ENCODE results near the gene RNASEL. TPM values are rescaled to one million over a fixed set of nuclear protein-coding genes. Genes with fewer than 3 reads are reported as not detected.

Gene RNASEL
- total and polyA plus RNA-seq, 2 experiments from 2014 or later: 0.37 to 0.94 TPM

- no peaks in the 10 kb centered on the region for H3F3A ChIP-seq (replicated peaks; ENCODE audit: low read depth)
- H3K4me2 ChIP-seq: peak overlapping the region; percentile 2; the same call in 1 of the 2 replicates
- Mint-ChIP-seq H3K27me3 (ENCODE audit: insufficient read depth, low read depth, poor library complexity) (no peaks in the 10 kb centered on the region), H3K4me3 (no peak overlapping the region), H3K9me3 (no peaks in the 10 kb centered on the region), H3K4me1 (peaks cover 49% of the 10 kb centered on the region), H3K27ac (no peak overlapping the region), H3K36me3 (ENCODE audit: low read depth) (no peaks in the 10 kb centered on the region)
- H3K36me3 ChIP-seq (ENCODE audit: insufficient read depth): no peaks in the 10 kb centered on the region
- H3K9me2 ChIP-seq (ENCODE audit: insufficient read depth): no peaks in the 10 kb centered on the region
- DNase-seq (ENCODE audit: low spot score) (no peak), ATAC-seq (no peak)
- TF ChIP-seq JUNB (IDR thresholded peaks at IDR 0.05; ENCODE audit: unreplicated experiment): no peak
- H2AFZ ChIP-seq: no peak overlapping the region
- peaks cover 37% of the 10 kb centered on the region for H3K4me1 ChIP-seq (ENCODE audit: insufficient read depth)
- H3K4me3 ChIP-seq: no peak overlapping the region
- H3K27ac ChIP-seq (ENCODE audit: low read depth): no peak overlapping the region
- no peaks in the 10 kb centered on the region for H3K27me3 ChIP-seq (ENCODE audit: insufficient read depth)
- no peaks in the 10 kb centered on the region for H4K20me1 ChIP-seq (replicated peaks; ENCODE audit: insufficient read depth)
- no peaks in the 10 kb centered on the region for H3K79me2 ChIP-seq (replicated peaks; ENCODE audit: insufficient read depth)
Observed at GRCh38 chr1:182631053-182631677, 42.1 kb upstream of the RNASEL start.

- ATAC-seq: no peak
- peak overlapping the region; percentile 2; the same call in 1 of the 2 replicates for H3K4me2 ChIP-seq
- no peaks in the 10 kb centered on the region for H3K36me3 Mint-ChIP-seq (ENCODE audit: low read depth)
Observed at GRCh38 chr1:182630586-182630985, 41.5 kb upstream of the RNASEL start.

More at GRCh38 chr1:182630586-182630985, 41.5 kb upstream of the RNASEL start:
- no peaks in the 10 kb centered on the region for H3K27me3 Mint-ChIP-seq (ENCODE audit: insufficient read depth, low read depth, poor library complexity)
- H3F3A ChIP-seq (replicated peaks; ENCODE audit: low read depth): no peaks in the 10 kb centered on the region
- H3K27ac Mint-ChIP-seq: peak overlapping the region; percentile 49; the same call in 1 of the 2 replicates
- H3K9me3 Mint-ChIP-seq: no peaks in the 10 kb centered on the region
- no peak overlapping the region for H3K4me3 Mint-ChIP-seq
- H3K79me2 ChIP-seq (replicated peaks; ENCODE audit: insufficient read depth): no peaks in the 10 kb centered on the region
- no peaks in the 10 kb centered on the region for H3K36me3 ChIP-seq (ENCODE audit: insufficient read depth)
- H3K9me2 ChIP-seq (ENCODE audit: insufficient read depth): no peaks in the 10 kb centered on the region
- H3K4me1 Mint-ChIP-seq: peaks cover 54% of the 10 kb centered on the region
- H4K20me1 ChIP-seq (replicated peaks; ENCODE audit: insufficient read depth): no peaks in the 10 kb centered on the region
- TF ChIP-seq JUNB (IDR thresholded peaks at IDR 0.05; ENCODE audit: unreplicated experiment) (no peak), NANOG (IDR thresholded peaks at IDR 0.05; ENCODE audit: borderline replicate concordance) (no peak), POLR2AphosphoS5 (IDR thresholded peaks at IDR 0.05; ENCODE audit: low read depth) (no peak), EZH2phosphoT487 (IDR thresholded peaks at IDR 0.05; ENCODE audit: unreplicated experiment) (no peak), CTCF (conservative IDR thresholded peaks at IDR 0.05; ENCODE audit: low read depth in 2 of 2) (no peak), STAT1 (IDR thresholded peaks at IDR 0.05; ENCODE audit: unreplicated experiment) (no peak), ETS1 (IDR thresholded peaks at IDR 0.05) (no peak), CREB1 (CRISPR knock-in tag; IDR thresholded peaks at IDR 0.05; ENCODE audit: low read depth) (no peak), ZNF114 (CRISPR knock-in tag; IDR thresholded peaks at IDR 0.05) (no peak), ZNF462 (CRISPR knock-in tag; IDR thresholded peaks at IDR 0.05) (no peak)
- peak; percentile 46 for DNase-seq (ENCODE audit: low spot score)
- no peaks in the 10 kb centered on the region for H3K27me3 ChIP-seq (ENCODE audit: insufficient read depth)
- H3K4me3 ChIP-seq: no peak overlapping the region
- H3K27ac ChIP-seq (ENCODE audit: low read depth): no peak overlapping the region
- H2AFZ ChIP-seq: peak overlapping the region; percentile 45; the same call in 1 of the 2 replicates
- peaks cover 43% of the 10 kb centered on the region for H3K4me1 ChIP-seq (ENCODE audit: insufficient read depth)

Data from GM23338 (cell line).